NCI-H524 treated with DMSO at 0.1 percent for 48 hours (cell line): ENCODE results near the gene IGFBPL1.
"Not testable (repeated sequence)": the region's sequence is repeated elsewhere in the genome, so short reads cannot be mapped to it uniquely, and the experiment has no call there.

Source experiments
- DNase-seq: peaks from one replicate; lab custom pipeline; 2025; lab: John Stamatoyannopoulos, UW

The IGFBPL1 gene, protein sequence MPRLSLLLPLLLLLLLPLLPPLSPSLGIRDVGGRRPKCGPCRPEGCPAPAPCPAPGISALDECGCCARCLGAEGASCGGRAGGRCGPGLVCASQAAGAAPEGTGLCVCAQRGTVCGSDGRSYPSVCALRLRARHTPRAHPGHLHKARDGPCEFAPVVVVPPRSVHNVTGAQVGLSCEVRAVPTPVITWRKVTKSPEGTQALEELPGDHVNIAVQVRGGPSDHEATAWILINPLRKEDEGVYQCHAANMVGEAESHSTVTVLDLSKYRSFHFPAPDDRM

DNA sequence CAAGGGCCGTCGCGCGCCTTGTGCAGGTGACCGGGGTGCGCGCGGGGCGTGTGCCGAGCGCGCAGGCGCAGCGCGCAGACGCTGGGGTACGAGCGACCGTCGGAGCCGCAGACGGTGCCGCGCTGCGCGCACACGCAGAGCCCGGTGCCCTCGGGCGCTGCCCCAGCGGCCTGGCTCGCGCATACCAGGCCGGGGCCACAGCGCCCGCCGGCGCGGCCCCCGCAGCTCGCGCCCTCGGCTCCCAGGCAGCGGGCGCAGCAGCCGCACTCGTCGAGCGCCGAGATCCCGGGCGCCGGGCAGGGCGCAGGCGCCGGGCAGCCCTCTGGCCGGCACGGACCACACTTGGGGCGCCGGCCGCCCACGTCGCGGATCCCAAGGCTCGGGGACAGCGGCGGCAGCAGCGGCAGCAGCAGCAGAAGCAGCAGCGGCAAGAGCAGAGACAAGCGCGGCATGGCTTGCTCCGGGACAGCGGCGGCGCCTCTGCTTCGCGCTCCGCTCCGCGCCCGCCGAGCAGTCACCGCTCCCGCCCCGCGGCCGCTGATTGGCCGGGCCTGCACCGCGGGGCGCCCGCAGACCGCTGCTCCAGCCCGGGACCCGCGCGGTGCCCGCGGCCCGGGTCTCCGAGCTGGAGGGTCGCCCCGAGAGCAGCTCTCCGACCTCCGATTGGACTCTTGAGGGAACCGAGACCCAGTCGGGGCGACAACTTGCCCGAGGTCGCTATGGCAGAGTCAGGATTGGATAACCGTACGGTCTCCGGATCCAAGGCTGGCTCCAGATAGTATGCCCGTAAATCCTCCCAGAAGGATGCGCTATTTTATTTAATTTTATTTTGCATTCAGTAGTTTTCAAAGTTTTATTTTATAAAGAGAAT is at the start of gene IGFBPL1:
Gene IGFBPL1 (minus strand): TSS at position 482 of the 871 bp plus-strand sequence. CDS start 30 bp downstream, at position 452.
- DNase-seq, result no peak

DNA sequence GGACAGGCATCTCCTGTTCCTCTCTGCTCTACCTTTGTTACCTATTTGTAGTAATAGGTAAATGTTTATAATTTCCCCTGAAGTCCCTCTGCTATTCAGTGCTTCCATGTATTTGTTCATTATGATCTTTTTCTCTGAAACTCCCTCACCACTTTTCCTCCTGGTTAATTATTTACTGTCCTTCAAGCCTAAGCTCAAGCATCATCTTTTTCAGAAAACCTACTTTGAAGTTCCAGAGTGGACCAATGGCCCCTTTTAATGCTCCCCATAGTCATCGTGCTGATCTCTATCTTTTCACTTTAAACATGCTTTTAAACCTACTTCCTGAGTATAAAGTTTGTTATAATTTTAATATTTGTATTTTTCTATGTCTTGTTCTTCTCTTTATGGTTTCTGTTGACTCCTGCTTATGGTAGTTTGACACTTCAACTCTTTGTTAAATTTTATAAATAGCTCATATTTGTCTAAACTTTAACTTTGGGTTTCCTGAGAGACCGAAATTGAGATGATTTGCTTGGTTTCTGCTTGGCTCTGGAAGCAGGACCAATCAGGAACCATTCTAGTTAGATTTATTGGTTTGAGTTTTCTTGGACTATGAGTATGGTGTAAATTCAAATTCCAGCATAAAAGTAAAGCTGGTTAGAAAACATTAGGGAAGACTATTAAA is 48.5 kb upstream of the IGFBPL1 start:
- DNase-seq, result not testable (repeated sequence)

DNA sequence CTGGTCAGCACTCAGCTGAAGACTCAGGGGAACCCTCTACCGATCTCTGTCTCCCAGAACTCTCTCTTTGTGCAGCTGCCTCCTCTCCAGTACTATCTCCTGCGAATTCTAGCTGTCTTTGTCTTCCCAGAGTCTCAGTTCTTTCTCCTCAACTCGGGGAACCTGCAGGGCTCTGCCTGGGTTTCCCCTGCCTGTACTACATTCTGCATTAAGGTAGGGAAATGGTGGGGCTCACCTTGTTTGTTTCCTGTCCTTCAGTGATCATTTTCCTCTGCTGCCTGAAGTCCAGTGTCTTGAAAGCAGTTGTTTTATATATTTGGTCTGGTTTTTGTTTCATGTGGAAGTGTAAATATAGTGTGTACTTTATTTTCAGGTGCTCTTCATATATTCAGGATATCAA is 43.1 kb upstream of the IGFBPL1 start:
- no peak for DNase-seq

DNA sequence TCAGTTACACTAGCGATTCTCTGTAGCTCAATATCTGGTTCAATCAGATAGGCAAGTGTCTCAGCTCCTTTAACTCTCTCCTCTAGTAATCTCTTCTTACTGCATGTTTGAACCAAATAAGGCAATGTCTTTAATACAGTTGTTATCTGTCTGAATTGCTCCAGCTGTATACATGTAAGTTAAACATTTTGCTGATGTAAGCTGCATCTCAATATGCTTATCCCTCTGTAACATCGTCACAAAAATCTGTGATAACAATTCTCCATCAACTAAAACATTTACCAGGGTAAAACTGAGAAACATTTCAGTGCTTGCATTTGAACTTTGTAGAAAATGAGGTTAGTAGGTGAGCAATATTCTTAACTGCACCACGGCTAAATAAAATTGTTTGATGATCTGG is 29.6 kb upstream of the IGFBPL1 start:
- DNase-seq, result no peak

DNA sequence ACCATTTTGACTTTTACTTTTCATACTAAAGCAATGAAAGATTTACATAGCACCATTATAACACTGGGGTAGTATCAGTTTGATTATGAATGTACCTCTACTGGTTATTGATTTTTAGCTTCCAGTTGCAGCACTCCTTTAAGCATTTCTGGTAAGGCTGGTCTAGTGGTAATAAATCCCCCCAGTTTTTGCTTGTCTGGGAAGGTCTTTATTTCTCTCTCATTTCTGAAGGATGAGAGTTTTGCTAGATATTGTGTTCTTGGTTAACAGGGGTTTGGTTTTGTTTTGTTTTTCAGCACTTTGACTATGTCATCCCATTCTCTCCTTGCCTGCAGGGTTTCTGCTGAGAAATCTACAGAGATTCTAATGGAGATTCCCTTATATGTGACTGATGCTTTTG is 26.9 kb upstream of the IGFBPL1 start:
- no peak for DNase-seq

DNA sequence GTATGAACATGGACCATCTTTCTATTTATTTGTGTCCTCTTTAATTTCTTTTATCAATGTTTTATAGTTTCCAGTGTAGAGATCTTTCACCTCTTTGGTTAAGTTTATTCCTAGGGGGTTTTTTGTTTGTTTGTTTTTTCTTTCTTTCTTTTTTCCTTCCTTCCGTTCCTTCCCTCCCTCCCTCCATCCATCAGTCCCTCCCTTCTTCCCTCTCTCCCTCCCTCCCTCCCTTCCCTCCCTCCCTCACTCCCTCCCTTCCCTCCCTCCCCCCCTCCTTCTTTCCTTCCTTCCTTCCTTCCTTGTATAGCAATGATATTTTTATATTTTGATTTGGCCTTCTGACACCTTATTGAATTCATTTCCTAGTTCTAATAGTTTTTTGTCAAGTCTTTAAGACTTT is 23.4 kb upstream of the IGFBPL1 start:
- DNase-seq, result no peak

DNA sequence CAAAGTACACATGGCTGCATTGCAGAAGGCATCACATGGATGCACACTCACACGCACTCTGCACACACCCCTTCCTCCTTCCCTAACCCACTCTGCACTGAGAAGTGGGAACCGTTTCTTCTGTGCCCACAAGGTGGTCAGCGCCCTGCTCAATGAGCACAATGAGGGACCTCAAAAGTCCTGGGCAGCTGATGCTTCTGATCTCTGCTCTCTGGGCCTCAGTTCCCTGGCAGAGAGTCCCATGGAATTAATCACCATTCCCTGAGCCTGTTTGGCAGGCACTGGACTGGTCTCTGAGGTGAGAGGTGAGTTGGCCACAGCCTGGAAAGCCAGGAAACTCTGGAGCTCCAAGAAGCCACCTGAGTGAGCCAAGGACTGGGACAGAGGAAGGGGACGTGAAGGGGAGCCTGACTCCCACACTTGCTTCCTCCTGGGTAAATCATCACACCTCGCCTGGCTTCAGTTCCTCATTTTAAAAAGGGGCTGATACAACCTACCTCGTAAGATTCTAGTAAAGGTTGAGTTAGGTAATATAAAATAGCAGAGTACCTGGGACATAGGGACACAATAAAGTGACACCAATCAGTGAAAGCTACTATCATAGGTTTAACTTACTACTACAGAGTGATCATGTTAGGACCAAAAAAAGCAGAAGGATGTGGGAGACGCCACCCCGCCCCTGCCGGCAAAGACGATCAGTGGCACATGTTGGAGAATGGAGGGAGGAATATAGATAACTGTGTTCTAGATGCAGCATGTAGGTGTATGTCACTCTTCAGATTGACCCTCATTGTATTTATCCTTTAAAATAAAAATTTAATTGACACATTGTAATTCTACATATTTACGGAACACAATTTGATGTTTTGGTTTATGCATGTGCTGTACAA is 21.1 kb upstream of the IGFBPL1 start:
- no peak for DNase-seq

DNA sequence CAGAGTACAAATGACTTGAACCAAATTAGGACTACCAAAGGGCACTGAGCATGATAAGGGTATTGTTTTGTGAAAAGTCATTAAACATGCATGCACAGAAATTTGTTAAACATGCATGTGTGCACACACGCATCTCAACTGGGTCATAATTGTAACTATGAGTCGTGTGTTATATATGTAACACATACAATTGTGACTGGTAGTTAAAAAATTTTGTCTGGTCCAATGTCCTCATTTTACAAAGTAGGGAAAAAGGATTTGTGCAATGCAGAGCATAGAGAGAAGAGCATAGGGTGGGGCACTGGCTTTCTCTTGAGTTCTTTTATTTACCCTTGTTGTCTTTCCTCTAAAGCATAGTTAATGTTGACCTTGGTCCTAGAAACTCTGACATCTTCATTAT is 19.3 kb upstream of the IGFBPL1 start:
- DNase-seq, result no peak

DNA sequence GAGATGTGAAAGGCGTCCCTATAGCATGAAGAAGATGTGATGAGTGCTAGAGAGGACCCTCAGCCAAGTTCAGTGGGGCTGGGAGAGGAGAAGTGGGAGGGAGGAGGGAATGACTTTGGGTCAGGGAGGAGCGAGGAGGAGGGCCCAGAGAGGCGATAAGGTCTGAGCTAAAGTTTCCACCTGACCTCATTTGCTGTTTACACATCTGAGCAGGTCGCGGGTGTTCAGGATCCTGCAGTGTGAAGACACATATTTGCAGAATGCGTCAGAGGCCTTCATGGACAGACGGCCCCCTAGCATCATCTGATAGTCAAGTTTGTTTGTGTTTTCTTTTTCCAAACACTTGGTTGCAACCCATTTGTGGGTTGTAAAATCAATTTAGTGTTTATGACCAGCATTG is 18.9 kb upstream of the IGFBPL1 start:
- DNase-seq, result no peak

DNA sequence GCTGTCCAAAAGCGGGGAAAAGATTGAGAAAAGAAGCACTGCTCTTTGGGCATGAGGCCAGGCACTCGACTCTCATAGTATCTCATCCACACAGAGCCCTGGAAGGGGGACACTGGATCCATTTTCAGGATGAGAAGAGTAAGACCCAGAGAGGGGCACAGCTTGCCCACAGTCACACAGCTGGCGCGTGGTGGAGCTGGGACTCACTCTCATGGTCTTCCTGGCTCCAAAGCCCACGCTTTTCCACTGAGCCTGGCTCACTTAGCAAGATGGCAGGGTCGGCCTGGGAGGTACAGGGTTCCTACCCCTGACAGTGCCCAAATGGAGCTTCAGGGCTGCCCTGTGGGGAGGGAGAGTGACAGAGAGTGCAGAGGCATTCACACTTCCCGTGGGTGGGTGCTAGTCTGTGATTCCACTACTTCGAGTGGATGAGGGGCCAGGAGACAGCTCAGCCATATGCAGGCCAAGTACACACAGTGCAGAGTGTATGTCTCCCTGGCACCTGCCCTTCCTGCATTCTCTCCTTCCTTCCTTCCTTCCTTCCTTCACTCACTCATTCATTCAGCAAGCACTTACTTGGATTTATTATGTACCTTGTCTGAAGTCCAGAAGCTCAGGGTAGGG is 18.3 kb upstream of the IGFBPL1 start:
- no peak for DNase-seq

DNA sequence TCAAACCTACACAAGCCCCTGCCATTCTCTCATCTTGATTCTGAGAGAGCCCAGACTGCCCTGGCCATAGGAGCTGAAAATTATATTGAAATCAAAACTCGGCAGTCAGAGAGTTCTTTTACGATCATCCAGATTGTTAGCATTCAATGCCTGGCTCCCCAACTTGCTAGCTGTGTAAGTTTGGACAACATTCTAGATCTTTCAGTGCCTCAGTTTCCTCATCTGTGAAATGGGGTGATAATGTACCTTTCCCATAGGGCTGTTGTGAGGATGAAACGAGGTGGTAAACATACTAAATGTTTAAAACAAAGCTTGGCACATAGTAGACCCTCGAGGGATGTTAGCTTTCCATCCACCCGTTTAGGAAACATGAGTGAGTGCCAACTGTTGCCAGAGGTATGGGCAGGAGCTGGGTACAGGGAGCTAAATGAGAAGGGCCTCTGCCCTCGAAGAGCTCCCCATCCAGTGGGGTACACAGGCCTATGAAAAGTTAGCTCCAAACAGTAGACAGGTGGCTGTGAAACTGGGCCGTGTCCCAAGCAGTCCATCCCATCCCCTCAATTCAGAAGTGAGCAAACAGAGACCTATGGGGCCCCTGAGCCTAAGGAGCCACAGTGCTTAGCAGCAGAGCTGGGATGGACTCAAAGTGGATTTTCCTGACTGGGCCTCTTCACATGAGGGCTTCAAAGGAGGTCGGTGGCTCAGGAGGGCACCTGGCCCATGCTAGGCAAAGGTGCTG is 17.3 kb upstream of the IGFBPL1 start:
- DNase-seq, result no peak

DNA sequence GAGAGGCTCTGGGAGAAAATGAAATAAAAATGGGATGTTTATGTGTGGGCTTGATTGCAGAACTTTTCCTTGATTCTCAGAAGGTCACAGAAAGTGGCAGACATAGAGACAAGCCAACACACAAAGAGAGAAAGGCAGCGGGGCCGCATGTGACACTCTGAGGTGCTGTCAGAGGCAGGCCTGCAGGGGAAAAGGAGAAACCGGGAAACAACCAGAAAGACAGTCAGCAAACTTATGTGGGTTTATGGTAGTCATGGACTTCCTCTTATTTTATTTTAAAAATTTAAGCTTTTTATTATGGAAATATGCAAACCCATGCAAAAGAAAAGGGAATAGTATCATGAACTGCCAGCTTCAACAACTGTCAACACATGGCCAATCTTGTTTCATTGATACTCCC is 16.3 kb upstream of the IGFBPL1 start:
- no peak for DNase-seq

DNA sequence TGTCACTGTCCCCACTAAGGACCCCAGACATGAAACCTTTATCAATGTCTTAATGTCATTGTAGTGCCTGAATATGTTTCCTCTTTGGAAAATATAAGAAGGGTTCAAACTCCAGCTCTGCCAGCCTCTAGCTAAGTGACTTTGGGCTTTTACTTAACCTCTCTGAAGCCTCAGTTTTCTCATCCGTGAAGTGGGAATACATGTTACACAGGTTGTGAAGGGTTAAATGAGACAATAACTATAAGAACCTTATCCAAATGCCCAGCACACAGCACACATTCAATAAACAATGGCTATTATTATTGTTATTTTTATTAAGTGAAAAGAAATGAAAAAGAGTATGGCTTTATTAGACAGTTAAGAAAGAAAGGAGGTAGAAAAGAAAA is 15.7 kb upstream of the IGFBPL1 start:
- no peak for DNase-seq

DNA sequence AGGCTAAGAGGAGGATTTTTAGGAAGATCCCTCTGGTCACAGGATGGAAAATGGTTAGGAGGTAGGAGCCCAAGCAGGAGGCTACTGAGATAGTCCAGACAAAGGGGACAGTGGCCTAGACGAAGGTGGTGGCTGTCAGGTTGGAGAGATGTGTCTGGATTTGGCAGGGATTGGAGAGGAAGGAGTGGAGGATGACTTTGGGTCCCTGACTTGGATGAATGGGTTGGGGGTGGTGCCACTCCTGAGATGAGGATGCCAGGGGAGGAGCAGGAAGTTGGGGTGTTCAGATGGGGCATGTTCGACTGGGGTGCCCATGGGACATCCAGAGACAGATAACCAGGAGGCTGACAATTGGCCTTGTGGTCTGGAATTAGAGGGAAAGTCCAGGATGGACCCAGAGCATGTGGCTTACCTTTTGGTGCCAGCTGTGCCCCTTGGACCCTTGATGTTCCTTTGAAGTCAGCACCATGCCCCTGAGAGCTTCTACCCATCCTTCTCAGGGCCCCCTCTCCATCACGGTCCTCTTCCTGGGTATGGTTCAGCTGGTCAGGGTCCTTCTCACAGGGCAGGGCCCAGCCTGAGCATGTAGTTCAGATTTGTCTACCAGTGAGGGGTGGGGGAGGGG is 15.1 kb upstream of the IGFBPL1 start:
- DNase-seq, result no peak

DNA sequence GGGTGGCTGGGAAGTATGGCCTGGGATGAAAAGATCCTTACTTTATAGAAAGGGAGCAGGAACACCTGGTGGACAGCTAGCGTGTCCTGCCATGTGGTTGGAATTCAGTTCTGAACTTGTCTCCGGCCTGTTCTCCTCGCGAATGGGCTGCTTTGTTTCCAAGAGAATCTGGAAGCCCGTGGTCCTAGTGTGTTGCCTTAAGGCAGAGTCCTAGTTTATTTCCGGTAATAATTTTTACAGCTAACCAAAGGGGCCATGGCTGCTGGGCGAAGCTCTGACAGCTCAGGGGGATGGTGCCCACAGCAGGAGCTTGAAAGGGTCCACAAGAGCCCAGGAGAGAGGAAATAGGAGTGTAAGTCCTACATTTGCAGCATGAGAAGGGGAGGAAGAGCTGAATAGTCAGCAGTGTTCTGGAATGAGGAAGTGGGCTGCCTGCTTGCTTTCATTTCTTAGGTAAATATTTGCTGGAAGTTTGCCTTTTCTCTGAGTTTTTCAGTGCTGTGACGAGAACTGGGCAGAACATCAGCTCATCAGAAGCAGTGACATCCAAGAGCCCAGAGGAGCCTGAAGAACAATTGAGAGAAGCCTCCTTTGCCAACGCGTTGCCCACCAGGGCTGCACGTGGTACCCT is 13.1 kb upstream of the IGFBPL1 start:
- DNase-seq, result no peak

DNA sequence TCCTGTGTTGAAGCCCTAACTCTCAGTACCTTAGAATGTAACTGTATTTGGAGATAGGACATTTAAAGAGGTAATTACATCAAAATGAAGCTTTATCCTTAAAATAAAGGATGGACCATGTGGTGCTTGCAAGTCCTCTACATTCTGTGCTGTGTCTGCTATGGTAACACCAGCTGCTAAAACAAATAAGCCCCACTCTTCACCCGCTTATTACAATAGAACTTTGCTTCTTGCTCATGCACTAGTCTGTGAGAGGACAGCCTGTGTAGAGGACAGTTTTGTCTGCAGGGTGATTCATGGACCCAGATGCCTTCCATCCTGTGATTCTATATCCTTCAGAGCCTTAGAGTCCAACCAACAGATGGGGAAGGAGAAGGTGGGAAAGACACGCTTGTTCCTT is 12.5 kb upstream of the IGFBPL1 start:
- no peak for DNase-seq

DNA sequence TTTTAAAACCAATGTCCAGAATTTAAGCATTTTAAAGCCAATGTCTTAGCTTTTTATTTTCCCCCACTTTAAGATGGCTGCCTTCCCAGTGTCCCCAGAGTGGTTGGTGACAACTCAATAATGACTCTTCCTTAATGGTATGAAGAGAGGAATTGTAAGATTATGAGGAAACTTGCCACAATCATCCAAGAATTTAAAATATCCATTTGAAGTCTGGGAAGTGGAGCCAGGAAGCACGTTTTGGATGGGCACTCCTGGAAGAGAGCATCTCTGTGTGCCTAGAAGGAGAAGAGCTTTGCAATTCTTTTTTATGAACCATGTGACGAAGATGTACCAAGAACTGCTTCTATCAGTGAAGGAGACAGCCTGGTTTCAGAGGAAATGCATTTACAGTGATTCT is 11.3 kb upstream of the IGFBPL1 start:
- no peak for DNase-seq

DNA sequence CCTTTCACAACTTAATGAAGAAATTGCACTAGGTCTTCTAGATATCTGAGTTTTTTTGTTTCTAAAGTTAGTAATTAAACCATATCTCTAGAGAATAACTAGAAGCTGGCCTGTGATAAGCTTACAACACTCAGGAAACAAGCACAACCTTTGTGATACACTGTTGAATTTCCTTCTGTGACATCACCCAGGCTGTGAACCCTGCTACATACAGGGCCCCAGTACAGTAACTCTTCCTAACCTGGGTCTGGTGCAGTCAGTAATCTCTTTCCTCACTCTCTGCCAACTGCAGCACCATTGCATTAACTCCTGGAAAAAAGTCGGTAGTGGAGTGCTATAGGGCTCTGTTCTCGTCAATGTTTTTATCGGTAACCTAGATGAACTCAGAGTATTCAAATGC is 10.6 kb upstream of the IGFBPL1 start:
- DNase-seq, result no peak

DNA sequence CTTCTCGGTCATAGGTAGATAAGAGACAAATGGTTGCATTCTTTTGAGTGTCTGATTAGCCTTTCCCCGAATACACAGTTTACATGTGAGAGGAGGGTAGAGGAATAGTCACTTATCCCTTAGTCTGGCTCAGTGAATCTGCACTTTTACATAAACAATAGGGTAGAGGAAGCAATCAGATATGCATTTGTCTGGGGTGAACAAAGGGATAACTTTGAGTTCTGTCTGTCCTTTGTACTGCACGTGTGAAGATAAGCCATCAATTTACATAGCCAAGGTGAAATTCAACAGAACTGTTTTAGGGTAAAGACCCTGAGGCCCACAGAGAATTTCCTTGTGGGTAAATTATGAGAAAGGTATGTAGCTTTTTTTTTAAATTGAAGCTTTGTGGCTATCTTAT is 10.1 kb upstream of the IGFBPL1 start:
- no peak for DNase-seq
